Right lobe of liver (tissue), 6 donors: ENCODE measurements around the gene LRP1. TPM values are rescaled to one million over a fixed set of nuclear protein-coding genes. Genes with fewer than 3 reads are reported as not detected.

Experiments used
- ATAC-seq, 4 donors: fragments of 200-7000 bp; cut with Tn5 transposase; one replicate each; pipeline ENCODE4 v1.9.1; 2020; ENCODE audit warnings: mild to moderate bottlenecking in 4 of 4, moderate library complexity in 4 of 4
- DNase-seq, 3 donors: peaks; one replicate each; pipeline ENCODE4 v3.0.0-alpha.2; 2020
- H3K27ac ChIP-seq, 3 donors: fragments of 200-600 bp; one replicate each; pipeline ENCODE4 v1.8.0; 2022
- H3K27me3 ChIP-seq, 2 donors: fragments of 200-600 bp; one replicate each; pipeline ENCODE4 v1.8.0; 2022
- H3K36me3 ChIP-seq, 4 donors: fragments of 200-600 bp; sonication (generic) in 1 of 4; one replicate each; pipeline versions ENCODE4 v1.5.1 to v1.8.0; 2017 to 2022; ENCODE audit warnings: control low read depth in 1 of 4
- H3K4me1 ChIP-seq, 4 donors: fragments of 200-600 bp; sonication (generic) in 1 of 4; one replicate each; pipeline versions ENCODE4 v1.5.1 to v1.8.0; 2017 to 2022; ENCODE audit warnings: control low read depth in 1 of 4
- H3K4me3 ChIP-seq, 3 donors: fragments of 200-600 bp; one replicate each; pipeline ENCODE4 v1.8.0; 2022
- H3K9me3 ChIP-seq, 4 donors: fragments of 200-600 bp; sonication (generic) in 1 of 4; one replicate each; pipeline versions ENCODE4 v1.5.1 to v1.8.0; 2017 to 2022; ENCODE audit warnings: control low read depth in 1 of 4
- CTCF ChIP-seq, 4 donors: fragments of 200-600 bp in 3 of 4; fragments of 450-650 bp in 1 of 4; IDR thresholded peaks; one replicate each; pipeline versions ENCODE4 v1.5.1 to v1.8.0; 2016 to 2022; ENCODE audit warnings: antibody characterized with exemption in 4 of 4, mild to moderate bottlenecking in 2 of 4
- POLR2A ChIP-seq: fragments of 450-650 bp; IDR thresholded peaks from one replicate; pipeline ENCODE4 v1.6.1; 2017; ENCODE audit warnings: antibody characterized with exemption, mild to moderate bottlenecking
- WGBS: methylation state at CpG from one replicate; pipeline ENCODE4 v1.1.6; 2018; ENCODE audit warnings: low coverage, low lambda C conversion rate; ENCODE audit not compliant: insufficient coverage; ENCODE audit errors: missing lambda C conversion rate; 5-methylcytosine and 5-hydroxymethylcytosine counted together
- intact Hi-C, 2 donors: fragments of 100-400 bp; cut with DNase I; formaldehyde crosslinking; loops; one replicate each; pipeline versions ENCODE4 v1.11.2 to v1.14.1; 2022
- total RNA-seq, 6 experiments: library from RNA; depleted of rRNA in 2 of 6; stranded (reverse); fragments of >200 nt in 2 of 6; fragmentation: NEBNext Ultra II Directional in 3 of 6; extraction: Animal tissue kit (Norgen Biotek cat#: 25700) in 3 of 6; gene quantifications; one replicate each; pipeline versions ENCODE4 v1.1.0 to v1.2.4, GENCODE V29; 2016 to 2023
- donor health status: DM: no; HTN: yes; CAD: no.
- donor health status: DM: no; HTN: no; CAD: no.
- donor health status: DM: no; HTN: no; CAD: no.
- donor health status: DM: no; HTN: yes; CAD: no.
- donor health status: DM: no; HTN: yes; CAD: no.

Gene LRP1
- total RNA-seq, 6 experiments from 2014 or later: 268 to 387 (median 301) TPM

GRCh38 chr12:57236925-57237595 lies 108.8 kb downstream of the LRP1 start:
- ATAC-seq: no peak

GRCh38 chr12:57237596-57237931 lies 109.3 kb downstream of the LRP1 start:
- ATAC-seq (no peak), DNase-seq (no peak)
- Histone ChIP-seq H3K9me3 (no peaks in the 10 kb centered on the region), H3K4me1 (peaks cover 0 to 54% (median 20%) of the 10 kb centered on the region in 4 donors), H3K27me3 (peaks cover 0 to 7% of the 10 kb centered on the region in 2 donors), H3K27ac (no peak overlapping the region), H3K4me3 (no peak overlapping the region), H3K36me3 (peaks cover 0 to 22% (median 11%) of the 10 kb centered on the region in 4 donors)
- no peak for TF ChIP-seq POLR2A
- no peak for TF ChIP-seq CTCF (IDR thresholded peaks at IDR 0.05)
- intact Hi-C loops: no loop called here
- 35% methylated on average over 5 of the region's 5 CpGs for WGBS

More at GRCh38 chr12:57236925-57237595, 108.8 kb downstream of the LRP1 start:
- H3K27me3 ChIP-seq: peaks cover 0 to 6% of the 10 kb centered on the region in 2 donors
- no peak for TF ChIP-seq CTCF (IDR thresholded peaks at IDR 0.05)
- TF ChIP-seq POLR2A: no peak
- peaks cover 0 to 27% (median 15%) of the 10 kb centered on the region in 4 donors for H3K36me3 ChIP-seq
- no peak overlapping the region for H3K4me3 ChIP-seq
- intact Hi-C loops: no loop called here
- no peaks in the 10 kb centered on the region for H3K9me3 ChIP-seq
- H3K27ac ChIP-seq: no peak overlapping the region
- H3K4me1 ChIP-seq: peaks cover 0 to 54% (median 21%) of the 10 kb centered on the region in 4 donors
- no peak for DNase-seq
- 33% methylated on average over 3 of the region's 9 CpGs for WGBS

GRCh38 chr12:57237932-57238853 lies 109.9 kb downstream of the LRP1 start:
- TF ChIP-seq POLR2A: no peak
- no peak for TF ChIP-seq CTCF (IDR thresholded peaks at IDR 0.05)
- Histone ChIP-seq H3K4me3 (peak overlapping the region; percentile 12 to 16 (median 15)), H3K36me3 (peaks cover 0 to 15% (median 7%) of the 10 kb centered on the region in 4 donors), H3K27ac (no peak overlapping the region), H3K27me3 (peaks cover 0 to 7% of the 10 kb centered on the region in 2 donors), H3K4me1 (peaks cover 0 to 55% (median 20%) of the 10 kb centered on the region in 4 donors), H3K9me3 (no peaks in the 10 kb centered on the region)
- 10% methylated on average over 20 of the region's 63 CpGs for WGBS
- DNase-seq (no peak), ATAC-seq (no peak)
- intact Hi-C loops: no loop called here

GRCh38 chr12:57238854-57239554 lies 110.7 kb downstream of the LRP1 start:
- intact Hi-C loops: no loop called here
- peak; percentile 63 to 84 (median 77) for ATAC-seq
- no peak overlapping the region for H3K27ac ChIP-seq
- peaks cover 0 to 7% of the 10 kb centered on the region in 2 donors for H3K27me3 ChIP-seq
- peak; percentile 87 to 89 (median 88) for DNase-seq
- H3K4me3 ChIP-seq: peak overlapping the region; percentile 12 to 16 (median 15)
- 0% methylated on average over 9 of the region's 47 CpGs for whole genome bisulfite sequencing
- peaks cover 0 to 7% (median 3%) of the 10 kb centered on the region in 4 donors for H3K36me3 ChIP-seq
- H3K9me3 ChIP-seq: no peaks in the 10 kb centered on the region
- peaks cover 0 to 56% (median 19%) of the 10 kb centered on the region in 4 donors for H3K4me1 ChIP-seq
- TF ChIP-seq POLR2A (no peak), CTCF (IDR thresholded peaks at IDR 0.05) (peak in 3 of 4 donors; percentile 100)
